ENCODE measurements around the gene CCDC158.

Gene CCDC158

DNA sequence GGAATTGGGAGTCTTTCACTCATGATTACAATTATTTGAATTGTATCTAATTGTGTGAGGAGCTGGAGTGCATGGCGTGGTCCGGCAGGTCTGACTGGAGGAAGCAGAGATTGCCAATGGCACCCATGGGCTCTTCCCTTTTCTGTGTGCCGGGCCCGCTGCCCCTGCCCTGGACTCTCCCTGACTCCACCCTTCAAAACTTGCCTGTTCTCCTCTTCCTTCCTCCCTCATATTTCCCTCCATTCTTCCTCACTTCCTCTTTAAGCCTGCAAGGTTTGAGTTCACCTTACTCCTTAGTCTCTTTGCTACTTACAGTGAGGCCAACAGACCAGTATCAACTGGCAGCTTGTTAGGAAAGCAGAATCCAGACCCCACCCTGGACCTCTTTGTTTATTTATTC is 120.9 kb downstream of the CCDC158 start:
- no peak overlapping the region for H2AFZ ChIP-seq (ENCODE audit: low read length)
- H3K4me2 ChIP-seq (ENCODE audit: low read length) = no peak overlapping the region
- no peaks in the 10 kb centered on the region for H3K4me1 ChIP-seq (ENCODE audit: insufficient read depth, low read length, severe bottlenecking)
- no peak overlapping the region for H3K27ac ChIP-seq (ENCODE audit: low read depth, low read length, poor library complexity, severe bottlenecking)
- H3K9ac ChIP-seq (ENCODE audit: low read length) = no peak overlapping the region
- H3K9me3 ChIP-seq (ENCODE audit: low read length) = no peaks in the 10 kb centered on the region
- no peaks in the 10 kb centered on the region for H3K79me2 ChIP-seq (ENCODE audit: insufficient read depth, low read length)
- H3K27me3 ChIP-seq (ENCODE audit: insufficient read depth, low read length) = no peaks in the 10 kb centered on the region
- no peaks in the 10 kb centered on the region for H3F3A ChIP-seq (ENCODE audit: insufficient read depth, low read length)
- no peaks in the 10 kb centered on the region for H3K9me2 ChIP-seq (ENCODE audit: low read depth, low read length)
- no peak overlapping the region for H3K4me3 ChIP-seq (ENCODE audit: low read depth, low read length, poor library complexity, severe bottlenecking)
- no peaks in the 10 kb centered on the region for H3K36me3 ChIP-seq (ENCODE audit: insufficient read depth, low read length)
- TF ChIP-seq EZH2 (IDR thresholded peaks at IDR 0.05; ENCODE audit: borderline replicate concordance, low read length) = no peak
- TF ChIP-seq, protein P1, sequence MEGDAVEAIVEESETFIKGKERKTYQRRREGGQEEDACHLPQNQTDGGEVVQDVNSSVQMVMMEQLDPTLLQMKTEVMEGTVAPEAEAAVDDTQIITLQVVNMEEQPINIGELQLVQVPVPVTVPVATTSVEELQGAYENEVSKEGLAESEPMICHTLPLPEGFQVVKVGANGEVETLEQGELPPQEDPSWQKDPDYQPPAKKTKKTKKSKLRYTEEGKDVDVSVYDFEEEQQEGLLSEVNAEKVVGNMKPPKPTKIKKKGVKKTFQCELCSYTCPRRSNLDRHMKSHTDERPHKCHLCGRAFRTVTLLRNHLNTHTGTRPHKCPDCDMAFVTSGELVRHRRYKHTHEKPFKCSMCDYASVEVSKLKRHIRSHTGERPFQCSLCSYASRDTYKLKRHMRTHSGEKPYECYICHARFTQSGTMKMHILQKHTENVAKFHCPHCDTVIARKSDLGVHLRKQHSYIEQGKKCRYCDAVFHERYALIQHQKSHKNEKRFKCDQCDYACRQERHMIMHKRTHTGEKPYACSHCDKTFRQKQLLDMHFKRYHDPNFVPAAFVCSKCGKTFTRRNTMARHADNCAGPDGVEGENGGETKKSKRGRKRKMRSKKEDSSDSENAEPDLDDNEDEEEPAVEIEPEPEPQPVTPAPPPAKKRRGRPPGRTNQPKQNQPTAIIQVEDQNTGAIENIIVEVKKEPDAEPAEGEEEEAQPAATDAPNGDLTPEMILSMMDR (IDR thresholded peaks at IDR 0.05; ENCODE audit: low read length) = no peak
- no peaks in the 10 kb centered on the region for H4K20me1 ChIP-seq (ENCODE audit: insufficient read depth, low read length)

DNA sequence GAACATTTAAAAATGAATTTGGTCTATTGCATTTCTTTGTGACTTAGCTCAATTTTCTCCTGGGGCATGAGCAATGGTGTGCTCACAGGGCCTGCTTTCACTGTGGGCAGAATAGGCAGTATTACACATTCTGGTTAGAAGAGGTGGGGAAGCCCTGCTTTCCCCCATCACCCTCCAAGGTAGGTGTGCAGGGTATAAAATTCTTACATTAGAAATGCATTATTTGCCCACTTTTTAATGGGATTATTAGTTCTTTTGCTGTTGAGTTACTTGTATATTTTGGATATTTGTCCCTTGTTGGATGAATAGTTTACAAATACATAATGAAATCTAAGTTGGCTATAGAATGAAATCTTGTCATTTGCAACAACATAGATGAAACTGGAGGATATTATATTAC is 122.7 kb downstream of the CCDC158 start:
- no peaks in the 10 kb centered on the region for H3K36me3 ChIP-seq (ENCODE audit: insufficient read depth, low read length)
- TF ChIP-seq EZH2 (IDR thresholded peaks at IDR 0.05; ENCODE audit: borderline replicate concordance, low read length) = no peak
- TF ChIP-seq, protein P1 (IDR thresholded peaks at IDR 0.05; ENCODE audit: low read length) = no peak
- H3K27ac ChIP-seq (ENCODE audit: low read depth, low read length, poor library complexity, severe bottlenecking) = no peak overlapping the region

DNA sequence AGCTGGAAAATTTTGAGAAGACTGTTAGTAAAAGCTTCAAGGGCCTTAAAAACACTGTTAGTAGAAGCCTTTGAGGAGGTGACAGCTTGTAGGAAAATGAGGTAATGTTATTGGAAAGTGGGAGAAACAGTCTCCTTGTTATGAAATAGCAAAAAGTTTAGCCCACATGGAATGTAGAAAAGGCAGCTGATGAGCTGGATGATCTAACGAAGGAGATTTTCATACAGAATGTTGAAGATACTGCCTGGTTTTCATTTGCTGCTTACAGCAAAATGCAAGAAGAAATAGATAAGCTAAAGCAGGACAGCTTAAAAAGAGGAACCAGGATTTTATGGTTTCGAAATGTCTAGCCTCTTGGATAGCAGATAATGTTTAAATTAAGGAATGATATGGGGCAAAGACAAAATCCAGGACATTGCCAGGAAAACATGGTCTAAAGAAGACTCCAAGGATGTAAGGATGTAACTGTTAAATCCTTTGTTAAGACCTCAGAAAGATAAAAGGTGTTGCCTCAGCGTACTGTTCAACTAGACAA is 124.6 kb downstream of the CCDC158 start:
- Histone ChIP-seq H3K9ac (ENCODE audit: low read length) (no peak overlapping the region), H3K9me2 (ENCODE audit: low read depth, low read length) (no peaks in the 10 kb centered on the region)

More for the DNA sequence above, 122.7 kb downstream of the CCDC158 start:
- H3K9me3 ChIP-seq (ENCODE audit: low read length) = no peaks in the 10 kb centered on the region
- H3K4me3 ChIP-seq (ENCODE audit: low read depth, low read length, poor library complexity, severe bottlenecking) = no peak overlapping the region
- H3K4me2 ChIP-seq (ENCODE audit: low read length) = no peak overlapping the region
- H3K27me3 ChIP-seq (ENCODE audit: insufficient read depth, low read length) = no peaks in the 10 kb centered on the region
- no peaks in the 10 kb centered on the region for H4K20me1 ChIP-seq (ENCODE audit: insufficient read depth, low read length)
- H3K9ac ChIP-seq (ENCODE audit: low read length) = no peak overlapping the region
- no peak overlapping the region for H2AFZ ChIP-seq (ENCODE audit: low read length)
- H3K9me2 ChIP-seq (ENCODE audit: low read depth, low read length) = no peaks in the 10 kb centered on the region
- H3F3A ChIP-seq (ENCODE audit: insufficient read depth, low read length) = no peaks in the 10 kb centered on the region
- H3K79me2 ChIP-seq (ENCODE audit: insufficient read depth, low read length) = no peaks in the 10 kb centered on the region
- no peaks in the 10 kb centered on the region for H3K4me1 ChIP-seq (ENCODE audit: insufficient read depth, low read length, severe bottlenecking)

More for the DNA sequence above, 124.6 kb downstream of the CCDC158 start:
- no peaks in the 10 kb centered on the region for H3K9me3 ChIP-seq (ENCODE audit: low read length)
- no peak overlapping the region for H3K27ac ChIP-seq (ENCODE audit: low read depth, low read length, poor library complexity, severe bottlenecking)
- H3K27me3 ChIP-seq (ENCODE audit: insufficient read depth, low read length) = no peaks in the 10 kb centered on the region
- no peak overlapping the region for H3K4me3 ChIP-seq (ENCODE audit: low read depth, low read length, poor library complexity, severe bottlenecking)
- TF ChIP-seq EZH2 (IDR thresholded peaks at IDR 0.05; ENCODE audit: borderline replicate concordance, low read length) = no peak
- TF ChIP-seq, protein P1 (IDR thresholded peaks at IDR 0.05; ENCODE audit: low read length) = no peak
- no peaks in the 10 kb centered on the region for H3K4me1 ChIP-seq (ENCODE audit: insufficient read depth, low read length, severe bottlenecking)
- no peaks in the 10 kb centered on the region for H3K36me3 ChIP-seq (ENCODE audit: insufficient read depth, low read length)
- no peak overlapping the region for H3K4me2 ChIP-seq (ENCODE audit: low read length)
- no peaks in the 10 kb centered on the region for H4K20me1 ChIP-seq (ENCODE audit: insufficient read depth, low read length)
- H3K79me2 ChIP-seq (ENCODE audit: insufficient read depth, low read length) = no peaks in the 10 kb centered on the region
- H3F3A ChIP-seq (ENCODE audit: insufficient read depth, low read length) = no peaks in the 10 kb centered on the region
- H2AFZ ChIP-seq (ENCODE audit: low read length) = no peak overlapping the region
